ENCODE measurements around the gene PTPN18.
"Not testable (repeated sequence)": the region's sequence is repeated elsewhere in the genome, so short reads cannot be mapped to it uniquely, and the experiment has no call there.

The PTPN18 gene

GRCh38 chr2:130355578-130356431 is at the start of gene PTPN18:
Gene PTPN18 (plus strand): TSS chr2:130356056. CDS start chr2:130356108, 52 bp downstream.
- DNase-seq, result peak; percentile 58

- no peak for DNase-seq
Measured at GRCh38 chr2:130307850-130308249, 48.0 kb upstream of the PTPN18 start.

- no peak for DNase-seq
Measured at GRCh38 chr2:130310881-130311280, 45.0 kb upstream of the PTPN18 start.

- no peak for DNase-seq
Measured at GRCh38 chr2:130313812-130314334, 42.0 kb upstream of the PTPN18 start.

- no peak for DNase-seq
Measured at GRCh38 chr2:130314377-130314776, 41.5 kb upstream of the PTPN18 start.

GRCh38 chr2:130316596-130316995 is 39.3 kb upstream of the PTPN18 start:
- DNase-seq, result no peak

GRCh38 chr2:130318906-130319305 is 37.0 kb upstream of the PTPN18 start:
- no peak for DNase-seq

GRCh38 chr2:130319536-130319935 is 36.3 kb upstream of the PTPN18 start:
- DNase-seq, result no peak

- DNase-seq, result no peak
Measured at GRCh38 chr2:130327703-130328527, 27.9 kb upstream of the PTPN18 start.

- DNase-seq, result peak; percentile 85
Measured at GRCh38 chr2:130328710-130329109, 27.1 kb upstream of the PTPN18 start.

GRCh38 chr2:130332271-130333073 is 23.4 kb upstream of the PTPN18 start:
- peak; percentile 55 for DNase-seq

- not testable (repeated sequence) for DNase-seq
Measured at GRCh38 chr2:130333253-130333652, 22.6 kb upstream of the PTPN18 start.

GRCh38 chr2:130334026-130334425 is 21.8 kb upstream of the PTPN18 start:
- DNase-seq, result no peak

- no peak for DNase-seq
Measured at GRCh38 chr2:130335226-130335625, 20.6 kb upstream of the PTPN18 start.

GRCh38 chr2:130336150-130336876 is 19.5 kb upstream of the PTPN18 start:
- DNase-seq, result no peak

- DNase-seq, result peak; percentile 89
Measured at GRCh38 chr2:130336877-130337734, 18.8 kb upstream of the PTPN18 start.

- no peak for DNase-seq
Measured at GRCh38 chr2:130337735-130338325, 18.0 kb upstream of the PTPN18 start.

- no peak for DNase-seq
Measured at GRCh38 chr2:130338793-130339345, 17.0 kb upstream of the PTPN18 start.

- DNase-seq, result no peak
Measured at GRCh38 chr2:130339885-130340745, 15.7 kb upstream of the PTPN18 start.

Data from NCI-H1105 treated with DMSO at 0.1 percent for 48 hours (cell line).